ENCODE measurements around the gene C16orf96. TPM values are rescaled to one million over a fixed set of nuclear protein-coding genes. Genes with fewer than 3 reads are reported as not detected.

The C16orf96 gene
- total RNA-seq, 1 donor from 2014 or later = 0.45 TPM

DNA sequence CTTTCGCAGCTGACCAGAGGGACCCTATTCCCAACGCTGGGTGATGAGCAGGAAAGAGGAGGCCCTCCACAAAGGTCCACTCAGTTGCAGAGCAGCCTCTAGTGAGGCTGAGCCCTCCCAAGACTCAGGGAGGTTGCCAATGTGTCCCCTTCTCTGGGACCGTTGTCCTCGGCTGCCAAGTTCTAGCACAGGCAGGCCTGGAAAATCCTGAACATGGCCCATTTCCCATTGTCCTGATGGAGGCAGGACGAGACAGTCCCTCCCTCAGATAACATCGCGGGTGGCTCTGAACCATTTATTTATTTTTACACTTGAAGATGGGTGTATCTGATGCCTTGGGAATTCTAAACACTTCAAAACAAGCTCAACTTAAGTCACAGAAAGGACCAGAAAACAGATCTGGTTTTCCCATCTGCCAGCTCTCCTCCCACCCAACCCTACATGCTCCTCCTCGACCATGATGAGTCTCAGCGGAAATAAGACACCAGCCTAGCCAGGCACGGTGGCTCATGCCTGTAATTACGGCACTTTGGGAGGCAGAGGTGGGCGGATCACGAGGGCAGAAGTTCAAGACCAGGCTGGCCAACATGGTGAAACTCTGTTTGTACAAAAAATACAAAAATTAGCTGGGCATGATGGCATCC, 30.4 kb upstream of the C16orf96 start:
- H3K27ac Mint-ChIP-seq = no peak overlapping the region
- H3K4me3 Mint-ChIP-seq = no peak overlapping the region
- no peaks in the 10 kb centered on the region for H3K9me3 Mint-ChIP-seq
- H3K36me3 Mint-ChIP-seq = peaks cover 4% of the 10 kb centered on the region
- peaks cover 13% of the 10 kb centered on the region for H3K4me1 Mint-ChIP-seq
- H3K27me3 Mint-ChIP-seq (ENCODE audit: low read depth) = no peaks in the 10 kb centered on the region
- no peak for DNase-seq (ENCODE audit: low spot score in 2 of 2, unreplicated experiment in 2 of 2)
- TF ChIP-seq, protein P1, sequence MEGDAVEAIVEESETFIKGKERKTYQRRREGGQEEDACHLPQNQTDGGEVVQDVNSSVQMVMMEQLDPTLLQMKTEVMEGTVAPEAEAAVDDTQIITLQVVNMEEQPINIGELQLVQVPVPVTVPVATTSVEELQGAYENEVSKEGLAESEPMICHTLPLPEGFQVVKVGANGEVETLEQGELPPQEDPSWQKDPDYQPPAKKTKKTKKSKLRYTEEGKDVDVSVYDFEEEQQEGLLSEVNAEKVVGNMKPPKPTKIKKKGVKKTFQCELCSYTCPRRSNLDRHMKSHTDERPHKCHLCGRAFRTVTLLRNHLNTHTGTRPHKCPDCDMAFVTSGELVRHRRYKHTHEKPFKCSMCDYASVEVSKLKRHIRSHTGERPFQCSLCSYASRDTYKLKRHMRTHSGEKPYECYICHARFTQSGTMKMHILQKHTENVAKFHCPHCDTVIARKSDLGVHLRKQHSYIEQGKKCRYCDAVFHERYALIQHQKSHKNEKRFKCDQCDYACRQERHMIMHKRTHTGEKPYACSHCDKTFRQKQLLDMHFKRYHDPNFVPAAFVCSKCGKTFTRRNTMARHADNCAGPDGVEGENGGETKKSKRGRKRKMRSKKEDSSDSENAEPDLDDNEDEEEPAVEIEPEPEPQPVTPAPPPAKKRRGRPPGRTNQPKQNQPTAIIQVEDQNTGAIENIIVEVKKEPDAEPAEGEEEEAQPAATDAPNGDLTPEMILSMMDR (IDR thresholded peaks at IDR 0.05; ENCODE audit: unreplicated experiment) = no peak

DNA sequence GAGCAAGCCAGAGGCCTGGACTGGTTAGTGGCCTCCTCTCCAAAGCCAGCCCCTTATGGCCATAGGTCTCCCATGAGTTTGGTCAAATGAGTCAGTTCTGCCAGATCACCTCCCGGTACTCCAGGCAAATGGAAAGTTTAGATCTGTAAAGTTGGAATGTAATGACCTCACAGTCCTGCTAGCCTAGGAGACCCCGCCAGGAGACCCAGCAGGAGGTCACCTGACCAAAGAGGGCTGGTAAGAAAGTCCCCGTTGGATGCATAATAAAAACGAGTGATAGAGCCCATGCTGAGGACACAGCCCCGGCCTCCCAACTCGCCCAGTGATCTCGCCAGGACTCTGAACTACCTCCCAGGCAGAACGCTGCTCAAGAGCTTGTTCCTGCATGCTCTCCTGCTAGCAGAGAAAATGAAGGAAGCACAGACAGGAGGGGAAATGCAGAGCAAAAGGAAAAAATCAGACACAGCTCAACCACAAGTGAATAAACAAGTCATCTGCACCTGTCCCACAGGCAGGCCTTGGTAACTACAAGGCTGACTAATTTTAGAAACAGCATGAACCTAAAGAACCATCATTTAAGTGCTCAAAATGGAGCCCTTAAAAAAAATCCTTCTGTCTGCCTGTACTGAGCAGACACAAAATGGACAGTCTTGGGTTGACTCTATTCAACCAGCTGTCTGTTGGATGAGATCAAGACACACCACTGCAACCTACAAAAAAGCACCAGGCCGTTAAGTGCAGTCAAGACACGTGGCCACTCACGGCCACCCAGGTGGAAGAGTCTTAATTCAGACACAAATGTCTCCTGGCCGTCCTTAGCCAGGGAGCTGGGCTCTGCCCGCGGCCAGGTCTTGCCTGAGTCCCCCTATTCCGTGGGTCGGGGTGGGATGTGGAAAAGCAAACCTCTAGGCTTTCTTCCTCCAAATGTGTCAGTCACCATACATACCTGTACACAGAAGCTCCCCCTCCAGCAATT, 26.8 kb upstream of the C16orf96 start:
- H3K27ac Mint-ChIP-seq = peak overlapping the region; percentile 5
- H3K27me3 Mint-ChIP-seq (ENCODE audit: low read depth) = no peaks in the 10 kb centered on the region
- H3K4me3 Mint-ChIP-seq = no peak overlapping the region

DNA sequence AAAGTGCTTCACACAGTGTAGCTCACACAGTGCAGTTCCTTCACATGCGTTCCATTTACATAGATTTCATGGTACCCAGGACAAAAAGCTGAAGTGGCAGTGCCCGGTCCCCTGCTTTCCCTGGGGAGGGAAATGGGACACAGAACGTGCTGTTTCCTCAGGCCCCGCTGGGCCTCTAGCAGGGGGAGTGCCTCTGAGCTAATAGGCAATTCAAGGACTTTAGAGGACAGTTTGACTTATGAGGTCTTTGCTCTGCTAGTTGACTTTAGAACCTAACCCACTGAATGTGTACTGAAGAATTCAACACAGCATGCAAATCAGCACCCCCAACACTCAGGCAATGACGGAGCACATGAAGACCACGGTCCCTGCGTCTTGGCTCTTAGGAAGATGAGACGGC, 24.3 kb upstream of the C16orf96 start:
- peaks cover 14% of the 10 kb centered on the region for H3K4me1 Mint-ChIP-seq
- H3K4me3 Mint-ChIP-seq = no peak overlapping the region
- TF ChIP-seq, protein P1 (IDR thresholded peaks at IDR 0.05; ENCODE audit: unreplicated experiment) = no peak
- peaks cover 15% of the 10 kb centered on the region for H3K36me3 Mint-ChIP-seq
- peaks cover 2% of the 10 kb centered on the region for H3K27me3 Mint-ChIP-seq (ENCODE audit: low read depth)
- no peaks in the 10 kb centered on the region for H3K9me3 Mint-ChIP-seq
- H3K27ac Mint-ChIP-seq = no peak overlapping the region
- no peak for DNase-seq (ENCODE audit: low spot score in 2 of 2, unreplicated experiment in 2 of 2)

More for the DNA sequence above, 26.8 kb upstream of the C16orf96 start:
- peaks cover 12% of the 10 kb centered on the region for H3K4me1 Mint-ChIP-seq
- H3K36me3 Mint-ChIP-seq = peaks cover 15% of the 10 kb centered on the region
- no peaks in the 10 kb centered on the region for H3K9me3 Mint-ChIP-seq
- TF ChIP-seq, protein P1 (IDR thresholded peaks at IDR 0.05; ENCODE audit: unreplicated experiment) = no peak
- DNase-seq (ENCODE audit: low spot score in 2 of 2, unreplicated experiment in 2 of 2) = no peak

DNA sequence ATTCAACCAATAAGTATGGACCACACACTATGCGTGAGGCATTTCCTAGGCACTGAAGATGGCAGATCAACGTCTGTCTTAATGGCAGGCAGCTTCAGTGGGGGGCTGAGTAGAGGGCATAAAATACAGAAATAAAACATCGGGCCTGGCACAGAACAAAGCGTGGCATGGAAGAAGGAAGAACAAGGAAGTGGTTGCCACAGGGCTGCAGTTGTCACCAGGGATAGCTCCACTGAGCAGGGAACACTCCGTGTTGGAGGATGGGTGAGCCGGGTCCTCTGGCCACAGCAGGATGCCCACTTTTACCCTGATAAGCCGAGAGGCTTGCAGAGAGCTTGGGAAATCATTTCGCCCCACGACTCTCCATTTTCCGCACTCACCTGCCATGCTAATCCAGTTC, 23.9 kb upstream of the C16orf96 start:
- TF ChIP-seq, protein P1 (IDR thresholded peaks at IDR 0.05; ENCODE audit: unreplicated experiment) = no peak
- H3K27ac Mint-ChIP-seq = no peak overlapping the region
- peaks cover 6% of the 10 kb centered on the region for H3K27me3 Mint-ChIP-seq (ENCODE audit: low read depth)
- H3K9me3 Mint-ChIP-seq = no peaks in the 10 kb centered on the region
- no peak for DNase-seq (ENCODE audit: low spot score in 2 of 2, unreplicated experiment in 2 of 2)
- no peak overlapping the region for H3K4me3 Mint-ChIP-seq
- H3K4me1 Mint-ChIP-seq = peaks cover 18% of the 10 kb centered on the region
- H3K36me3 Mint-ChIP-seq = peaks cover 15% of the 10 kb centered on the region

DNA sequence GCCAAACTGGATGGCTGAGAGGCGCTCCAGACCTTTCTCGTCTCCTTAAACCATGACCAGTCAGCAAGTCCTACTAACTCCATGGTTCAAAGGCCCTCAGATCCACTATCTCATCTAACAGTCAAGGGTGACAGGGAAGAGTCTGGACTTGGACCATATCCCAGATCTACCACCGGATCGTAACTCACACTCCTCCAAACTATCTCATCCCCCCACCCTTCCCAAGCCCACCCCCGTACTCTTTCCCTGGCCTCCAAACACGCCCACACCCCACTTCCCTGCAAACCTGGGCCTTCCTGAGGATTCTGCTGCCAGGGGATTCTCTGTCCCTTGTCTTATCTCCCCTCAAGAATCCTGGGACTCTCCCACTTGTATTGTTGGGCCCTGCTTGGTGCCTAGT, 22.6 kb upstream of the C16orf96 start:
- H3K4me3 Mint-ChIP-seq = no peak overlapping the region
- peaks cover 22% of the 10 kb centered on the region for H3K4me1 Mint-ChIP-seq
- H3K27ac Mint-ChIP-seq = no peak overlapping the region
- TF ChIP-seq, protein P1 (IDR thresholded peaks at IDR 0.05; ENCODE audit: unreplicated experiment) = no peak
- DNase-seq (ENCODE audit: low spot score in 2 of 2, unreplicated experiment in 2 of 2) = no peak
- H3K27me3 Mint-ChIP-seq (ENCODE audit: low read depth) = peaks cover 10% of the 10 kb centered on the region
- H3K9me3 Mint-ChIP-seq = no peaks in the 10 kb centered on the region
- H3K36me3 Mint-ChIP-seq = peaks cover 15% of the 10 kb centered on the region
